OCI-LY3 (cell line): ENCODE measurements around the gene FRK.
"Not testable (repeated sequence)": the region's sequence is repeated elsewhere in the genome, so short reads cannot be mapped to it uniquely, and the experiment has no call there.

ENCODE experiments used
- EZH2phosphoT487 ChIP-seq: fragments of 200-600 bp; shearing (Covaris generic); IDR thresholded peaks from 2 replicates; pipeline ENCODE4 v1.6.1; 2018; ENCODE audit warnings: antibody characterized with exemption, mixed run types, low read depth
- TF ChIP-seq, protein P1 (sequence below): fragments of 200-600, 300-600 bp; sonication (generic); IDR thresholded peaks from 2 replicates; pipeline ENCODE4 v1.5.1; 2014; ENCODE audit warnings: antibody characterized with exemption, low read length, low read depth

GRCh38 chr6:115928000-115928399 is 132.7 kb downstream of the FRK start:
- TF ChIP-seq, protein P1, sequence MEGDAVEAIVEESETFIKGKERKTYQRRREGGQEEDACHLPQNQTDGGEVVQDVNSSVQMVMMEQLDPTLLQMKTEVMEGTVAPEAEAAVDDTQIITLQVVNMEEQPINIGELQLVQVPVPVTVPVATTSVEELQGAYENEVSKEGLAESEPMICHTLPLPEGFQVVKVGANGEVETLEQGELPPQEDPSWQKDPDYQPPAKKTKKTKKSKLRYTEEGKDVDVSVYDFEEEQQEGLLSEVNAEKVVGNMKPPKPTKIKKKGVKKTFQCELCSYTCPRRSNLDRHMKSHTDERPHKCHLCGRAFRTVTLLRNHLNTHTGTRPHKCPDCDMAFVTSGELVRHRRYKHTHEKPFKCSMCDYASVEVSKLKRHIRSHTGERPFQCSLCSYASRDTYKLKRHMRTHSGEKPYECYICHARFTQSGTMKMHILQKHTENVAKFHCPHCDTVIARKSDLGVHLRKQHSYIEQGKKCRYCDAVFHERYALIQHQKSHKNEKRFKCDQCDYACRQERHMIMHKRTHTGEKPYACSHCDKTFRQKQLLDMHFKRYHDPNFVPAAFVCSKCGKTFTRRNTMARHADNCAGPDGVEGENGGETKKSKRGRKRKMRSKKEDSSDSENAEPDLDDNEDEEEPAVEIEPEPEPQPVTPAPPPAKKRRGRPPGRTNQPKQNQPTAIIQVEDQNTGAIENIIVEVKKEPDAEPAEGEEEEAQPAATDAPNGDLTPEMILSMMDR, result not testable (repeated sequence)
- not testable (repeated sequence) for TF ChIP-seq EZH2phosphoT487
